ENCODE results near the gene OR4K17. TPM values are rescaled to one million over a fixed set of nuclear protein-coding genes. Genes with fewer than 3 reads are reported as not detected.
"Not testable (repeated sequence)": the region's sequence is repeated elsewhere in the genome, so short reads cannot be mapped to it uniquely, and the experiment has no call there.

OR4K17 gene
- total RNA-seq (2014; rRNA removed; shearing (Covaris generic)) (not detected in 2 replicates), polyA plus RNA-seq (2016; fragmentation: Nextera tagmentation; extraction: Ambion mirVana) (not detected in 2 replicates)

- H3K79me2 ChIP-seq (ENCODE audit: insufficient read depth), result no peaks in the 10 kb centered on the region
- no peaks in the 10 kb centered on the region for H3K27me3 ChIP-seq (replicated peaks; ENCODE audit: insufficient read depth)
- H3K9me3 ChIP-seq (ENCODE audit: low read depth), result no peaks in the 10 kb centered on the region
- H3K4me2 ChIP-seq (ENCODE audit: unreplicated experiment), result no peak within 1 kb of the TSS
- H3K27ac ChIP-seq, result no peak within 1 kb of the TSS
- no peaks in the 10 kb centered on the region for H3K36me3 ChIP-seq (ENCODE audit: low read depth)
- no peak within 1 kb of the TSS for H3K9ac ChIP-seq
- TF ChIP-seq EZH2phosphoT487 (IDR thresholded peaks at IDR 0.05; ENCODE audit: insufficient read depth, low read depth) (no peak), EZH2 (IDR thresholded peaks at IDR 0.05; ENCODE audit: insufficient read depth, poor library complexity, severe bottlenecking) (no peak)
- in situ Hi-C loops (cut with MboI), result no loop called here
- no peaks in the 10 kb centered on the region for H3K9me2 ChIP-seq (ENCODE audit: insufficient read depth)
- 4 to 10% methylated on average over 3 of the region's 3 CpGs for WGBS, 2 experiments (ENCODE audit: low coverage in 1 of 2, low lambda C conversion rate in 2 of 2, missing lambda C conversion rate in 2 of 2)
- H3K4me3 ChIP-seq, result no peak within 1 kb of the TSS
- no peak within 1 kb of the TSS for H2AFZ ChIP-seq
- no peak for DNase-seq
- no peaks in the 10 kb centered on the region for H4K20me1 ChIP-seq (ENCODE audit: insufficient read depth)
- H3F3A ChIP-seq (ENCODE audit: insufficient read depth), result no peaks in the 10 kb centered on the region
- no peaks in the 10 kb centered on the region for H3K4me1 ChIP-seq (ENCODE audit: insufficient read depth)
Observed at GRCh38 chr14:20110438-20110837, at the start of gene OR4K17. Gene OR4K17, plus strand, starts transcription at chr14:20110739. Its CDS starts 6,761 bp downstream, at chr14:20117500.

DNA sequence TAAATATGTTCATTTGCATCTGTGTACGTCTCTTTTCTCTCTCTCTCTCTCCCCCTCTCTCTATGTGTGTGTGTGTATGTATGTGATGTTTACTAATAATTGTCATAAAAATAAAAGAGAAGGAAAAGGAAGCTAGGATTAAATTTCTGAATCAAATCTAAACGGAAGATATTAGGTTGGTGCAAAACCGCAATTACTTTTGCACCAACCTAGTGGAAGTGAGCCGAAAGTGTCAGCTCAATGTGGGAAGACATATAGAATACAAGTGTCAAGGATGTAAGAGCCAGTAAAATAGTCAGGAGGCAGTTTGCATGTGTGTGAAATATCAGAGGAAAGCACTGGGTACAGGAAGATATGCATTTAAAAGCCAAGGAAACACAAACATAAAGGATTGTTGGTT, 18.5 kb upstream of the OR4K17 start:
- no peak for DNase-seq
- Histone ChIP-seq H3K27me3 (replicated peaks; ENCODE audit: insufficient read depth) (no peaks in the 10 kb centered on the region), H3K27ac (no peak overlapping the region), H2AFZ (no peak overlapping the region), H3F3A (ENCODE audit: insufficient read depth) (no peaks in the 10 kb centered on the region), H3K4me3 (no peak overlapping the region), H3K9me3 (ENCODE audit: low read depth) (no peaks in the 10 kb centered on the region), H4K20me1 (ENCODE audit: insufficient read depth) (no peaks in the 10 kb centered on the region), H3K79me2 (ENCODE audit: insufficient read depth) (no peaks in the 10 kb centered on the region), H3K4me1 (ENCODE audit: insufficient read depth) (no peaks in the 10 kb centered on the region), H3K36me3 (ENCODE audit: low read depth) (no peaks in the 10 kb centered on the region), H3K9ac (no peak overlapping the region), H3K4me2 (ENCODE audit: unreplicated experiment) (no peak overlapping the region), H3K9me2 (ENCODE audit: insufficient read depth) (no peaks in the 10 kb centered on the region)
- in situ Hi-C loops (cut with MboI), result no loop called here
- TF ChIP-seq EZH2 (IDR thresholded peaks at IDR 0.05; ENCODE audit: insufficient read depth, poor library complexity, severe bottlenecking) (no peak), EZH2phosphoT487 (IDR thresholded peaks at IDR 0.05; ENCODE audit: insufficient read depth, low read depth) (no peak)
- WGBS, 2 experiments (ENCODE audit: low coverage in 1 of 2, low lambda C conversion rate in 2 of 2, missing lambda C conversion rate in 2 of 2), result 7 to 8% methylated on average over 4 of the region's 4 CpGs

- Histone ChIP-seq H3K9me3 (ENCODE audit: low read depth) (no peaks in the 10 kb centered on the region), H3K9me2 (ENCODE audit: insufficient read depth) (no peaks in the 10 kb centered on the region), H3K79me2 (ENCODE audit: insufficient read depth) (no peaks in the 10 kb centered on the region), H3K9ac (no peak overlapping the region), H3K4me1 (ENCODE audit: insufficient read depth) (no peaks in the 10 kb centered on the region), H2AFZ (no peak overlapping the region), H3K27ac (no peak overlapping the region), H4K20me1 (ENCODE audit: insufficient read depth) (no peaks in the 10 kb centered on the region), H3K4me2 (ENCODE audit: unreplicated experiment) (no peak overlapping the region), H3K36me3 (ENCODE audit: low read depth) (no peaks in the 10 kb centered on the region), H3K4me3 (no peak overlapping the region), H3F3A (ENCODE audit: insufficient read depth) (no peaks in the 10 kb centered on the region), H3K27me3 (replicated peaks; ENCODE audit: insufficient read depth) (no peaks in the 10 kb centered on the region)
- DNase-seq, result no peak
- in situ Hi-C loops (cut with MboI), result no loop called here
- TF ChIP-seq EZH2phosphoT487 (IDR thresholded peaks at IDR 0.05; ENCODE audit: insufficient read depth, low read depth) (no peak), EZH2 (IDR thresholded peaks at IDR 0.05; ENCODE audit: insufficient read depth, poor library complexity, severe bottlenecking) (no peak)
- 11 to 13% methylated on average over 4 of the region's 4 CpGs for whole genome bisulfite sequencing, 2 experiments (ENCODE audit: low coverage in 1 of 2, low lambda C conversion rate in 2 of 2, missing lambda C conversion rate in 2 of 2)
Observed at GRCh38 chr14:20093442-20093841, 17.1 kb upstream of the OR4K17 start.

DNA sequence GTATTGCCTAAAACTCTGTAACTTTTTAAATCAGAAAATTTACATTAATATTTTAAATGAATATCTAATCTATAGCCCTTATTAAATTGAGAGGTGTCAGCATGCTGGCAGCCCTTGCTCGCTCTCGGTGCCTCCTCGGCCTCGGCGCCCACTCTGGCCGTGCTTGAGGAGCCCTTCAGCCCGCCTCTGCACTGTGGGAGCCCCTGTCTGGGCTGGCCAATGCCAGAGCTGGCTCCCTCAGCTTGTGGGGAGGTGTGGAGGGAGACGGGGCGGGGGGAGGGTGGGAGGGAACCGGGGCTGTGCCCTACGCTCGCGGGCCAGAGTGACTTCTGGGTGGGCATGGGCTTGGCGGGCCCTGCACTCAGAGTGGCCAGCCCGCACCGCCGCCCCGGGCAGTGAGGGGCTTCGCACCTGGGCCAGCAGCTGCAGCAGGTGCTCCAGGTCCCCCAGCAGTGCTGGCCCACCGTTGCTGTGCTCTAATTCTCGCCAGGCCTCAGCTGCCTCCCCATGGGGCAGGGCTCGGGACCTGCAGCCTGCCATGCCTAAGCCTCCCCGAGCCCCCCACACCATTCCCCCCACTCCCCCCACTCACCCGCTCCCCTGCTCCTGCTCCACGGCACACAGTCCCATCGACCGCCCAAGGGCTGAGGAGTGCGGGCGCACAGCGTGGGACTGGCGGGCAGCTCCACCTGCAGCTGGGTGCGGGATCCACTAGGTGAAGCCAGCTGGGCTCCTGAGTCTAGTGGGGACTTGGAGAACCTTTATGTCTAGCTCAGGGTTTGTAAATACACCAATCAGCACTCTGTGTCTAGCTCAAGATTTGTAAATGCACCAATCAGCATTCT, 11.4 kb upstream of the OR4K17 start:
- in situ Hi-C loops (cut with MboI); H3K4me2 ChIP-seq (ENCODE audit: unreplicated experiment); H2AFZ ChIP-seq; H3K4me3 ChIP-seq; H3K9ac ChIP-seq; H3K27ac ChIP-seq; H3K36me3 ChIP-seq (ENCODE audit: low read depth); H3K9me2 ChIP-seq (ENCODE audit: insufficient read depth); H3K27me3 ChIP-seq (replicated peaks; ENCODE audit: insufficient read depth); H4K20me1 ChIP-seq (ENCODE audit: insufficient read depth); H3K9me3 ChIP-seq (ENCODE audit: low read depth); H3K79me2 ChIP-seq (ENCODE audit: insufficient read depth); DNase-seq; H3F3A ChIP-seq (ENCODE audit: insufficient read depth); H3K4me1 ChIP-seq (ENCODE audit: insufficient read depth): not testable (repeated sequence)
- WGBS, 2 experiments (ENCODE audit: low coverage in 1 of 2, low lambda C conversion rate in 2 of 2, missing lambda C conversion rate in 2 of 2), result 43 to 56% methylated on average over 15 to 31 of the region's 32 CpGs

Data from GM23248 (cell line).